Measurements from ENCODE around the gene BBOX1.

- TF ChIP-seq ZFP30 (CRISPR knock-in tag; IDR thresholded peaks at IDR 0.05), result no peak
- TF ChIP-seq CREB5 (CRISPR knock-in tag; IDR thresholded peaks at IDR 0.05; ENCODE audit: low read depth), result no peak
- TF ChIP-seq TOX (CRISPR knock-in tag; IDR thresholded peaks at IDR 0.05; ENCODE audit: borderline replicate concordance), result no peak
- TF ChIP-seq ZNF565 (CRISPR knock-in tag; conservative IDR thresholded peaks at IDR 0.05; ENCODE audit: low read depth), result no peak
- TF ChIP-seq OSR1 (CRISPR knock-in tag; IDR thresholded peaks at IDR 0.05), result no peak
Measured at GRCh38 chr11:27075192-27075591, 34.6 kb downstream of the BBOX1 start.
